GM19372 (cell line): ENCODE results near the gene TSHZ3.

Source experiments
- ATAC-seq: cut with Tn5 transposase; IDR thresholded peaks from one replicate; pipeline ENCODE4 v1.9.1; 2021; ENCODE audit warnings: mild to moderate bottlenecking, low read depth, moderate library complexity; ENCODE audit not compliant: unreplicated experiment

TSHZ3 gene

DNA sequence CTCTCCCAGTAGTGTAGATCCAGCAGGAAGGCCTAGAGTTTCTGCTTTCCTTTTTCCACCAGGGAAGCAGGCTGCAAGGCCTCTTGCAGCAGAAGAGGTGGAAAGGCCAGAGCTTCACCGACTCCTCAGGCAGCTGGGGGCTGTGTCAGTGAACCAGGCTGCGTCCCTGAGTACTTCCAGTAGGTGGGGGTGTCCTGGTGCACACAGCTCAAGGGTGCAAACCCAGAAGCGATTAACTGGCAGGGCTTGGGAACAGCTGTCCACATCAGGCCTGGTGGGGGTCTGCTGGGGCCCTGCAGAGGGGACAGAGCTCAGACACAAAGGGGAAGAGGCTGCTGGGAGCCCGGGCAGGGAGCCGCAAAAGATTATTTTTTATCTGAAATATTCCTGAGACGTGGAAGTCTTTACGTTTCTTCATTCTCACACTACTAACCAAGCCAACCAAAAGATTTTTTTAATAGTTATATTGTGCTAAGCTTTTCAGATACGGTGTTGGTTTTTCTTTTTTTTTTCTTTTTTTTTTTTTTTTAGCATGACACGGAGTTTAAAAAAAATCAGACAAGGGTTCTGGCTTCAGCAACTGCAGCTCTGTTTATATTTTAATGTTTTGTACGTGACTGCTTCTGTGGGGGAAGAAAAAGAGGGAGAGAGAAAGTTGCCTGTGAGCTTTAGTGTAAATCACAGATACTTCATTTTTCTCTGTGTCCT, 11.0 kb downstream of the TSHZ3 start:
- no peak for ATAC-seq

DNA sequence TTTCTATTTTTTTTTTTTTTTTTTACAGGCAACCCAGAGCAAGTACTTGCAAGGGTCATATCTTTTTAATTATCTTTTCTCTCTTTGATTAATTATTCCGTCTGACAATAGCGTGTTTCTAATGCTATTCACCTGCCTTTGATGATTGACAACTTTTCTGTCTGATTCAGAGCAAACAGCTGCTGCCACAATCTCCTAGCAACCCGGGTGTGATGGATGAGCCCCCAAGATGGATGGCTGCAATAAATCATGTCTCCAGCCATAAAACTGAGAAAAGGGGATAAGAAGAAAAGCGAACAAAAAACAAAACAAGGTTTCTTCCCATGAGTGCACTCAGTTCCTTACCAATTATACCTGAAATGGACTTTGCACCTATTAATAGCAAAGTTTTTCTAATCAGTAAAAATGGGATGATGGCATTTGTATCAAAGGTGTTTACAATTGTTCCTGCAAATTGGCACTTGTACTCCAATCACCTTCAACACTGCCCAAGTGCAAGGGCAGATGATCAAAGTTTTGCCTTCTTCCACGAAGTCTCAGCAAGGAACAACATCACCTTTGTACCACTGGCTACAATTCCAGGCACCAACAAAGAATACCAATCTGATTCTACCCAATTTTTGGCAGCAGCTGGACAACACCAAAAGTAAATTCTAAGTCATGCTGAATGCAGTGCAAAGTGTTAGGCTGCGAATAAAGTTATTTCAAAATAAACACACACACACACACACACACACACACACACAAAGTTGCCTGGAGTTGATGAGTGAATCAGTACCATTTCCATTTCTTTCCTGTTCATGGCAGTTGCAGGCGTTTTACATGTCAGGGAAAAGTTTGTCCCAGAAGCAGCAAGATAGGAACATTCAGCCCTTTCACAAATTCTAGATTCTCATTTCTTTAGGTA, 12.0 kb downstream of the TSHZ3 start:
- ATAC-seq: no peak

GRCh38 chr19:31335716-31336115, 13.5 kb downstream of the TSHZ3 start:
- ATAC-seq: no peak

DNA sequence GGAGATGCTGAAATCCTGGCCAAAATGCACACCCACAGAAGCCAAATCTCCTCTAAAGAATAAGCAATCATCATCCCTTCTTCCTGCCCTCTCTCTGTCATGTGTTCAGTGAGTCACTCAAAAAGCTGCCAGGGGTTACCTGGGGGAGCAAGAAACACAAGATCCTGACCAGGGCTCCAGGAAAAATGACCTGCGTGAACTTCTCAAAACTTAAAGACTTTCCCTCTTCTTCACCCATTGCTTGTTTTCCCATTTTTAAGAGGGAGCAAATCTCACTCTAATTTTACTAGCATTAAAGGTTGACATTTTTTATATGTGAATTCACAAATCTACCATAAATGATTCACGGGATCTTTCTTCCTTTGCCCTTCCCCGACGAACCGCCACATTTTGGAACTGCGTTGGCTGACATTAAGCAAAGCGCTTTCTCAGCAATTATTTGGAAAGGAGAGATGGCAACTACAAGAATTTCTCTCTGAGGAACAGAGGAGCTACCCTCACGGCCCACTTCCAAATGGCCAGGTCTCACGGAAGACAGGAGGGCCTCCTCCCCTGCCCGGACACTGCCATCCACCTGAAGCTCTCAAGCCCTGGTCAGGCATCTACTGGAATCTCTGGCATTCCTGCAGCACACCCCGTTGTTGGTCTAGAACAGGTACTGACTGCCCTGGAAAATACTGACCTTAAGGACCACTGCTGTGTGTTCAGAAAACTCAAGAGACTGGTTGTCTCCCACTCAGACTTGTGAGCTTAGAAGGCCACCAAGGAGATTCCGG, 14.2 kb downstream of the TSHZ3 start:
- ATAC-seq: no peak

DNA sequence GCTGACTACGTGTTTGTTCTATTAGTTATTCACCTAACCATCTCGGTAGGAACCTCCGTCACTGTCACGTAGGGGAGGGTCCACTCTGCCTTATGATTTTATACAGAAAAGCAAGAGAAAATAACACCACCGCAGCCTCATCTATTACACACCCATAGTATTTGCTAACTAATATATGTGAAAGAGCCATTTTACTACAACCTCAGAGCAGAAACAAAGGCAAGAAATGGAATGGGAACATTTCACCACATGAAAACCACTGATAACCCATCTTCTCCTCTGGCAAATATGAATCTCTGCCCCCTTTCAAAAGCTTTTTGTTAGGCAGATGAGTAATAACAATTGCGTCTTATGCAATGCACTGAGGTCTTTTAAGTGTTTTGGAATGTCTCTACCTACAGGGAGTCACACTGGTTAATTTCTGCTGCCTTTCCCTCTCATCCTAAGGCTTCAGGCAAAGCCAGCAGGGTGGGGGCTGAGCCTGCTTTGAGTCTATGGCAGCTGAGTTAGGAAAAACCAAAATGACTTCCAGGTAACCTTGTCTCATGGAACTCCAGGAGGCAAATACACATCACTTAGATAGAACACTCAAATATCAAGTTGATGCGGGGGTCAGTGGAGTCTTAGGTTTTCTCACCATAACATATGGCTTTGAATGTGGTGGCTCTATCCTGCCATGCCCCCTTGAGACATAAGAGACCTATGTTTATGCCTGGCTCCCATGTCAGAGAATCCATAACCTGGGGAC, 15.0 kb downstream of the TSHZ3 start:
- ATAC-seq: no peak

- ATAC-seq: no peak
These were observed 17.1 kb downstream of the TSHZ3 start for GRCh38 chr19:31332096-31332495.

DNA sequence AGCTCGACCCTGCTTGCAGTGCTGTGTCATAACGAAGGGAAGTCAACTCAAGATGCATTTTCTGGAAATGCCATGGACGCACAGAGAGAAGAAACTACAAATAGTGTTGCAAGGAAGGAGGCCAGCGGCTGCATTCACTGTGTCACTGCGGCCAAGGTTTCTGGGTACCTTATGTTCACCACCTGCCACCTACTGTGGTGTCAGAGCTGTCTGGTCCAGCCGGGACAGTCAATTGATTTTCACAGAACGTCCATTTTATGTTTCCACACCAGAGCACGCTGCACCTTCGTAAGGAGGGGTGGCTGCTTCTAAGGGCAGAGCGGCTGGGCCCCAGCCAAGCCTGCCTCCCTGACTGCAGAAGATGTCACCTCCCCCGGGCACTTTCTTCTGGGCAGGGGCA, 17.7 kb downstream of the TSHZ3 start:
- no peak for ATAC-seq

GRCh38 chr19:31330761-31331160, 18.5 kb downstream of the TSHZ3 start:
- ATAC-seq: no peak

- no peak for ATAC-seq
These were observed 19.0 kb downstream of the TSHZ3 start for GRCh38 chr19:31330237-31330636.

DNA sequence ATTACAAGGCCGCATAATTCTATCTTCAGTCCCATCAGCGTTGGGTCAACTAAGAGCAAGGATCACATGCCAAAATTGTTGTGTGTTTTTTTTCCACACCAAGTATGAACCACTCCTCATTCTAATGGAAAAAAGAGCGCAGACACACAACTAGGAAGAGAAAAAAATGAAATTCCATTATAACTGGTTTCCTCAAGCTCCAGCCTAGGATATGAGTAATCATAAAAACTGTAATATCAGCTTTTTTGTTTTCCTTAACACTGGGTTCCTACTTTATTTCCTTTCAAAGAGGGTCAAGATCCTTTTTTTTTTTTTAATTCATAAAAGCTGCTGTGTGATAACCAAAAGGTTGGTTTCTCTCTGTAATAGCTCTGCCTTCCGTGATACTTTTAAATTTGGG, 19.4 kb downstream of the TSHZ3 start:
- no peak for ATAC-seq

- no peak for ATAC-seq
These were observed 21.0 kb downstream of the TSHZ3 start for GRCh38 chr19:31328238-31328637.

DNA sequence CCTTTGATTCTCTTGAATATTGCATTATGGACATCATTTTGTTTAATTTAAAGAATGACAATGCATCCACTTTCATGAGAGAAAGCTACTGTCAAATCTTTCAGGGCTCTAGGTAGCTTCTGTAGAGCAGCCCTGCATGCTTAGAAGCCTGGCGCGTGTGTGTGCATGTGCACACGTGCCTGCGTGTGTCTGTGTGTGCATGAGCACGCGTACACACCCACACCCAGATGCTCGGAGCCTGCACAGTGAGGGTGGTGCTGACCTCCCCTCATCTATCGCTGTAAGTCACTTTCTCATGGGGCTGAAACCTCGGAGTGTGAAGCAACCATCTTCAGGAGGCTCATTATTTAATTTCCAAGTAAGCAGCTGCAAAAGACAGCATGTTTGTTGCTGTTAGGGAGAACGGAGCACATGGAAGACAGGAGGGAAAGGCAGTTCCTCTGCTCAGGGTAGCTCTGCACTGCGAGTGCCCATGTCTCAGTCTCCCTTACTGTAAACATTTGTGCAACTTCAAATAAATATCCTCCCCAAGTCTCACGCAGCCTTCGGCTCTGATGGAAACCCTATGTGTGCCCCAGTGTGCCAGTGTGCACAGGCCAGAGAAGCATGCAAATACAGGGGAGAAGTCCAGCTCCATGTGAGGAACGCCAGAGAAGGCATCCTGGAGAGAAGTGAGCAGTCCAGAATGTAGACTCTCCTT, 22.8 kb downstream of the TSHZ3 start:
- no peak for ATAC-seq

DNA sequence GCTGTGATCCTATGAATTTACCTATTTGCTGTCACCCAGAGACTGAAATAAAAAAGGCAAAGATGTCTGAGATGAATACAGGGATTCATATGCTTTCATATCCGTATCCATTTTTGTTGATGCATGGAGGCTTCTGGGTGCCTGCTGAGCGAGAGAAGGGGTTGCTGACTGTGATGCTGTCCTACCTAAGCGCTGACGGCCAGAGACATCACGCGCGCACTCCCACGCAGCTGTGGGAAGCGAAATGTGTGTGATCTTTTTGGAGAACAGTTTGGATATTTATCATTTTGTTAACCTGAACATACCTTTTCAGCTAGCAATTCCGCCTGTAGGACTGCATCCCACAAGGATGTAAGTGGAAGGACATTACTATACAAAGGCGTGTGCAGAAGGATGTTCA, 23.9 kb downstream of the TSHZ3 start:
- ATAC-seq: no peak

GRCh38 chr19:31319465-31319864, 29.8 kb downstream of the TSHZ3 start:
- no peak for ATAC-seq

GRCh38 chr19:31318790-31319425, 30.3 kb downstream of the TSHZ3 start:
- ATAC-seq: no peak

DNA sequence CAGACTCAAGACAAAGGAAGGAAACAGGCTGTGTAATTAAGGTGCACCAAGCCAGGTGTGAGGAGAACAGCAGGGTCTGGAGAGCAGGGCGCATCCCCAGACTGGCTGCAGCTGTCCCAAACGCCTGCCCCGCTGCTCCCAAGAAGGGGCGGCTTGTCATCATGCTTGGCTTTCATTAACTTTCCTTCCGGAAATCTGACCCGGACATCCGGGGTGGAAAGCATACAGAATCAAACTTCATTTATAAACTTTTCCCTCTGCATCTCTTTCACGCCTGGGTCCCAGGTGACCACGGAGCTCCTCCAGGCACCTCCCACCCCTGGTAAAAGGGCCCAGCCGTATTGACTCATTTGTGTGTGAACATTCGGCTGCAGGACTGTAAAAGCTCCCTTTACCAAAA, 31.7 kb downstream of the TSHZ3 start:
- ATAC-seq: no peak

- no peak for ATAC-seq
These were observed 32.1 kb downstream of the TSHZ3 start for GRCh38 chr19:31317093-31317492.

GRCh38 chr19:31316201-31316951, 32.9 kb downstream of the TSHZ3 start:
- no peak for ATAC-seq

DNA sequence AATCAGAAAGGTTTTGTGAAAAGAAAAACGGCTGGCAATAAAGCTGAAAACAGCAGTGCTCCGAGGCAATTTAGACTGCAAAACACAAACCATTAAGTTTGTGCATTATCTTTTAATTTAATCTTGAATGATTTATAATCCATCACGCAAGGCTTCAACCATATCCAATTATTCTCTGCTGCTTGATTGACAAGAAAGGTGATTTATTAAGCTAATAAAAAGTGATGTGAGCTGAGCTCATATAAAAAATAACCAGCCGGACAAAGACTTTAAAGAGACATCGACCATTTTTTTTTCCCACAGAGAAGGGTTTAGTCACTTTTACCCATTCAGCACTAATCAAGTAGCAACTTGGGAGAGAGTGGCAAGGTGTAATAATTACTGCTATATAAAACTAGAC, 33.6 kb downstream of the TSHZ3 start:
- no peak for ATAC-seq
